ENCODE results near the gene CLP1.
"Not testable (repeated sequence)": the region's sequence is repeated elsewhere in the genome, so short reads cannot be mapped to it uniquely, and the experiment has no call there.

CLP1 gene

GRCh38 chr11:57639321-57640067 is 18.1 kb upstream of the CLP1 start:
- DNase-seq (ENCODE audit: extremely low spot score, insufficient read length, low read depth), result no peak
- FAIRE-seq, result no peak

DNA sequence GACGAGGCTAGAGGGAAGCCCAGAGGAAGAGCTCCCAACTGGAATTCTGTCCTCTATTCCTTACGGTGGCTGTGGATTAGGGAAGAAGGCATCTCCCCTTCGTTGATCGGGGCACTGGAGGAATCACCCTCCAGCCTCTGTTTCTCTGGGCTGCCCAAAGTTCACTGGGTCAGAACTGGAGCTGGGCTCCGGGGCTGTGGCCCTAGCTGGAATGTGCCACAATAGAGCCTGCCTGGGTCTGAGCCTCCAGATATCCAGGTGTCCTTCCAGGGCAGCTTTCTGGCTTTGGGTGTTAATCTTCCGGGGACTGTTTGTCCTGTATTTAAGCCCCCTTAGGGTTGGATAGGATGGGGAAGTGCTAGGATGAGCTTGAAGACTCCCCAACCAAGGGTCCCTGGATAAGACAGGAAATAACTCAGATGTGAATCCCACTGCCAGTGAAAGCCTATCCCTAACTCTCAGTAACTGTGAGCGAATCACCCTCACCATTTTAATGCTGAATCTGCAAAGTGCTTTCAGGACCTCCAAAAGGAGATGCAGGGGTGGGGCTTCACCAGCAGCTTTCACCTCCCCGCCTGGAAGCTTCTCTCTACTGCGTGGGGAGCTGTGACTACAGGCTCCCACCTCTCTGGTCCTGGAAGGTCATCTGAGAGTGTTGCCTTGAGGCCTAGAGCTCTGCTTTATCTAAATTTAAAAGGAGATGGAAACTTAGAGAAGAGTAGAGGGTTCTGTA is 17.3 kb upstream of the CLP1 start:
- no peak for FAIRE-seq
- no peak for DNase-seq (ENCODE audit: extremely low spot score, insufficient read length, low read depth)

DNA sequence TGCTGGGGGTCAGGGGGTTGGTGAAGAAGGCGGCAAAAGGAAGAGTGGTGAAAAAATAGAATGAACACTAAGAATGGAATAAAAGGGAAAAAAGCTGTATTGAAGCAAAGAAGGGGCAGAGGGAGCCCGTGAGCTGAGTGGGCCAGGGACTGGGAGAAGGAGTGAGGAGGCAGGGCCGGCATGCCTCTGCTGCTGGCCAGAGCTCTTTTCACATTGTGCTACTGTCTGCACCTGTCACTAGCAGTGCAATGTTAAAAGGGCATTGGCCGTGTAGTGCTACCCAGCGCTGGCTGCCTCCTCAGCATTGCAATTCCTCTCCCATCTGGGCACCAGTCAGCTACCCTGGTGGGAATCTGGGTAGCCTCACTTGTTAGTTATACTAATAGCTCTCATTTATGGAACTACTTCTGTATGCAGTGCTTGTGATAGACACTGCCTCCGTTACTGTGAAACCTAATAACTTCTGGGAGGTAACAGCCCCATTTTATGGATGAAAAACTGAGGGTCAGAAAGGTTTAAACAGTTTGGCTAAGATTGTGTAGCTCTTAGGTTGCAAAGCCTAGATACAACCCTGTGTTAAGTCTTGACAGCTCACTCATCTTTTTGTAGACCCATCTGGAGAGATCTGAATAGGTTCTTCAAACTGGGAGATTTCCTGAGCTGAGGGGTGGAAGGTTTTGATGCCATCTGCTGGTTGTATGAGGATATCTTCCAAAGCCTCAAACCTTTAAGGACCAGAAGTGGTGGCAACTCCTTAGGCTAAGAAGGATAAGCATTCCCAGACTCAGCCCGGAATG is 16.4 kb upstream of the CLP1 start:
- FAIRE-seq (peak; percentile 81), DNase-seq (ENCODE audit: extremely low spot score, insufficient read length, low read depth) (no peak)

- DNase-seq (ENCODE audit: extremely low spot score, insufficient read length, low read depth) (no peak), FAIRE-seq (no peak)
These were observed 13.8 kb upstream of the CLP1 start for GRCh38 chr11:57643802-57644201.

- DNase-seq (ENCODE audit: extremely low spot score, insufficient read length, low read depth) (peak; percentile 72), FAIRE-seq (peak; percentile 80)
These were observed 12.5 kb upstream of the CLP1 start for GRCh38 chr11:57644748-57645688.

DNA sequence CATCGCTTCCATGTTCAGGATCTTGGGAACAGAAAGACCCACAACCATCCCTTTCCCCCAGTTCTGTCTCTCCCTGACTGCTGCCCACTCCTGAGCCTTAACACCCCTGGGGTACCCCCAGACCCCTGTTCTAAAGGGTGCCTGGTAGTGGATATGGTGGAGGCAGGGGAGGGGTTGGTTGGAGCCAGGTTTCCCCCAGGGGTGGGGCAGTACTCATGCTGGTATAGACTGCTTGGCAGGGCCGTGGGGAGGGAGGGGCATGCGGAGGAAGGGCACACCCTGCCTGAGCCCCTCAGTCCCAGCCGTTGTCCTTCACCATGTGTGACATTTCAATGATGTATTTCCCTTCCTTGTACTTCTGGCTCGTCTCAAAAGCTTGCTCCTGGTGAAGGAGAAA is 11.9 kb upstream of the CLP1 start:
- DNase-seq (ENCODE audit: extremely low spot score, insufficient read length, low read depth), result no peak
- no peak for FAIRE-seq

- no peak for FAIRE-seq
- no peak for DNase-seq (ENCODE audit: extremely low spot score, insufficient read length, low read depth)
These were observed 11.3 kb upstream of the CLP1 start for GRCh38 chr11:57646194-57646798.

- FAIRE-seq (no peak), DNase-seq (ENCODE audit: extremely low spot score, insufficient read length, low read depth) (no peak)
These were observed 10.7 kb upstream of the CLP1 start for GRCh38 chr11:57646799-57647303.

DNA sequence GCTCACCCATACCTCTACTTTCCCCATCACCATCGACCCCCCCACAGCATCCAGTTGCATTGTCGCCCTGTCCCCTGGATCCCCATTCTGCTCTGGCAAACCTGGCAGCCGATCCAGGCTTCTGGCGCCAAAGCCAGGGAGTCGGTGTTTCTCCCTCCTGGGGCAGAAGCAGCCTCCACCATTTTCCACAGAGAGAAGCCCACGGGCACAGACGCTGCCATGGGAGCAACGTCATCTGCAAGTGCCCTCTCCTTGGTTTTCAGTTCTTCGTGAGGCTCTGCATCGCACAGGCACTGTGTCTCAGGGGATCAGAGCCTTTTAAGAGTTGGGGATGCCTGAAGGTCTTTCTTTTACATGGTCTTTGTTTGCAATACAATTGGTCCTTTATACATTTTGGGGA is 10.2 kb upstream of the CLP1 start:
- DNase-seq (ENCODE audit: extremely low spot score, insufficient read length, low read depth), result no peak

GRCh38 chr11:57647960-57648800 is 9.4 kb upstream of the CLP1 start:
- DNase-seq (ENCODE audit: extremely low spot score, insufficient read length, low read depth), result no peak

More for the DNA sequence above, 10.2 kb upstream of the CLP1 start:
- no peak for FAIRE-seq

GRCh38 chr11:57648801-57649735 is 8.5 kb upstream of the CLP1 start:
- DNase-seq (ENCODE audit: extremely low spot score, insufficient read length, low read depth), result no peak
- FAIRE-seq, result no peak

More at GRCh38 chr11:57647960-57648800, 9.4 kb upstream of the CLP1 start:
- no peak for FAIRE-seq

- DNase-seq (ENCODE audit: extremely low spot score, insufficient read length, low read depth) (no peak), FAIRE-seq (no peak)
These were observed 7.5 kb upstream of the CLP1 start, which contains the start of gene YPEL4 for GRCh38 chr11:57649826-57650738. Gene YPEL4 (minus strand): TSS chr11:57649912. CDS start chr11:57647107, 2,805 bp downstream.

GRCh38 chr11:57650739-57651090 is 6.8 kb upstream of the CLP1 start:
- no peak for FAIRE-seq
- no peak for DNase-seq (ENCODE audit: extremely low spot score, insufficient read length, low read depth)

DNA sequence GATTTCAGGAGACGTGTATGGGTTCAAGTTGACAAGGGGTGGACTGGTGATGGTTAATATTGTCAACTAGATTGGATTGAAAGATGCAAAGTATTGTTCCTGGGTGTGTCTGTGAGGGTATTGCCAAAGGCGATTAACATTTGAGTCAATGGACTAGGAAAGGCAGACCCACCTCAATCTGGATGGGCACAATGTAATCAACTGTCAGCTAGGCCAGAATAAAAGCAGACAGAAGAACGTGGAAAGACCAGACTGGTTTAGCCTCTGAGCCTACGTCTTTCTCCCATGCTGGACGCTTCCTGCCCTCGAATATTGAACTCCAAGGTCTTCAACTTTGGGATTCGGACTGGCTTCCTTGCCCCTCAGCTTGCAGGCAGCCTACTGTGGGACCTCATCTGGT is 6.2 kb upstream of the CLP1 start:
- FAIRE-seq, result no peak
- no peak for DNase-seq (ENCODE audit: extremely low spot score, insufficient read length, low read depth)

GRCh38 chr11:57652230-57652629 is 5.3 kb upstream of the CLP1 start:
- not testable (repeated sequence) for DNase-seq (ENCODE audit: extremely low spot score, insufficient read length, low read depth); FAIRE-seq

DNA sequence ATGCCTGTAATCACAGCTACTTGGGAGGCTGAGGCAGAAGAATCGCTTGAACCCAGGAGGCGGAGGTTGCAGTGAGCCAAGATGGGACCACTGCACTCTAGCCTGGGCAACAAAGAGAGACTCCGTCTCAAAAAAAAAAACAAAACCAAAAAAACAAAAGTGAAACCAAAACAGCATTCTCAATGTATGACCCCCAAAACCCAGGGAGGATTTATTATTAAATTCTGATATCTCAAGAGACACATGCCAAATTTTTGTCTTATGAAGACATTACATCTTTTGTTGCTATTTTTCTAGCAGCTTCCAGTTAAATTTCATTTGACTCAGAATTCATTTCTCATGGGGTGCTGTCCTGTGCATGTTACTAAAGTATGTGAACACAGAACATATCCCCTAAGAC is 4.9 kb upstream of the CLP1 start:
- FAIRE-seq (no peak), DNase-seq (ENCODE audit: extremely low spot score, insufficient read length, low read depth) (no peak)

Measured in GM18507 (cell line).